ENCODE measurements around the gene HIC2. TPM values are rescaled to one million over a fixed set of nuclear protein-coding genes. Genes with fewer than 3 reads are reported as not detected.

HIC2 gene
- total RNA-seq: 2.0 and 2.7 TPM in 2 replicates

GRCh38 chr22:21417227-21417746 is at the start of gene HIC2:
TSS of gene HIC2 (plus strand) at chr22:21417371. CDS start at chr22:21442832, 25,461 bp downstream.

GRCh38 chr22:21383701-21384467 is 33.3 kb upstream of the HIC2 start, which contains the start of gene RIMBP3B:
TSS of gene RIMBP3B (plus strand) at chr22:21383751. CDS start at chr22:21383859, 108 bp downstream.

GRCh38 chr22:21467337-21468193 is 50.4 kb downstream of the HIC2 start, which contains the start of gene TMEM191C:
TSS of gene TMEM191C (plus strand) at chr22:21467387. CDS start at chr22:21467460, 73 bp downstream.

Other genes with a start within 250 kb of the HIC2 start
- 0.14 and 0.18 TPM in 2 replicates for gene RIMBP3B, start 33.6 kb upstream of the HIC2 start, total RNA-seq
- gene TMEM191C, start 50.0 kb downstream of the HIC2 start, total RNA-seq: 0.71 and 0.74 TPM in 2 replicates
- gene RIMBP3C, start 134.1 kb downstream of the HIC2 start, total RNA-seq: 0.14 and 0.18 TPM in 2 replicates
- 25.5 and 28.9 TPM in 2 replicates for gene UBE2L3, start 150.3 kb downstream of the HIC2 start, total RNA-seq
- 9.1 and 9.4 TPM in 2 replicates for gene YDJC, start 212.7 kb downstream of the HIC2 start, total RNA-seq
- gene CCDC116, start 215.4 kb downstream of the HIC2 start, total RNA-seq: 0.14 and 0.18 TPM in 2 replicates
- gene SDF2L1, start 224.9 kb downstream of the HIC2 start, total RNA-seq: 31.4 and 33.0 TPM in 2 replicates
- gene PPIL2, start 248.6 kb downstream of the HIC2 start, total RNA-seq: 13.7 and 19.1 TPM in 2 replicates

All from smooth muscle cell of bladder (primary cell).